CD4-positive, alpha-beta T cell treated with Interleukin-21 for 1 hour (primary cell): ENCODE results near the gene PEX7.
"Not testable (repeated sequence)": the region's sequence is repeated elsewhere in the genome, so short reads cannot be mapped to it uniquely, and the experiment has no call there.

Source experiments
- DNase-seq: peaks from one replicate; pipeline ENCODE4 v3.0.0-alpha.2; 2020

PEX7 gene

GRCh38 chr6:136918706-136919105 is 96.3 kb downstream of the PEX7 start:
- DNase-seq: no peak

- DNase-seq: no peak
These were observed 97.8 kb downstream of the PEX7 start for GRCh38 chr6:136920216-136920615.

- DNase-seq: no peak
These were observed 98.4 kb downstream of the PEX7 start for GRCh38 chr6:136920671-136921380.

- no peak for DNase-seq
These were observed 99.1 kb downstream of the PEX7 start for GRCh38 chr6:136921381-136921935.

GRCh38 chr6:136921936-136922684 is 99.7 kb downstream of the PEX7 start, which contains the start of gene SLC35D3:
Gene SLC35D3 (plus strand): TSS chr6:136922301. CDS start chr6:136922429, 128 bp downstream.
- no peak for DNase-seq

GRCh38 chr6:136922685-136923006 is 100.3 kb downstream of the PEX7 start:
- DNase-seq: no peak

- no peak for DNase-seq
These were observed 100.9 kb downstream of the PEX7 start for GRCh38 chr6:136923116-136923953.

- DNase-seq: no peak
These were observed 101.7 kb downstream of the PEX7 start for GRCh38 chr6:136923954-136924673.

GRCh38 chr6:136926383-136926782 is 104.0 kb downstream of the PEX7 start:
- no peak for DNase-seq

GRCh38 chr6:136927292-136927691 is 104.9 kb downstream of the PEX7 start:
- no peak for DNase-seq

- DNase-seq: no peak
These were observed 108.1 kb downstream of the PEX7 start for GRCh38 chr6:136930528-136930927.

- DNase-seq: no peak
These were observed 110.2 kb downstream of the PEX7 start for GRCh38 chr6:136932599-136932998.

GRCh38 chr6:136945072-136945471 is 122.7 kb downstream of the PEX7 start:
- DNase-seq: no peak

GRCh38 chr6:136945711-136946121 is 123.3 kb downstream of the PEX7 start:
- no peak for DNase-seq

GRCh38 chr6:136947037-136947436 is 124.6 kb downstream of the PEX7 start:
- no peak for DNase-seq

- DNase-seq: not testable (repeated sequence)
These were observed 127.6 kb downstream of the PEX7 start for GRCh38 chr6:136949957-136950356.

GRCh38 chr6:136950436-136951126 is 128.2 kb downstream of the PEX7 start:
- no peak for DNase-seq

- DNase-seq: no peak
These were observed 130.4 kb downstream of the PEX7 start for GRCh38 chr6:136952714-136953260.

GRCh38 chr6:136955123-136955522 is 132.7 kb downstream of the PEX7 start:
- no peak for DNase-seq

- DNase-seq: no peak
These were observed 134.5 kb downstream of the PEX7 start for GRCh38 chr6:136956590-136957544.
